H54 (cell line): ENCODE measurements around the gene ROR2.
"Not testable (repeated sequence)": the region's sequence is repeated elsewhere in the genome, so short reads cannot be mapped to it uniquely, and the experiment has no call there.

ENCODE experiments used
- DNase-seq: peaks from one replicate; pipeline ENCODE4 v3.0.0; 2011; ENCODE audit warnings: low spot score, mixed read lengths; ENCODE audit not compliant: insufficient read length
- FAIRE-seq: peaks from 3 replicates; lab custom pipeline; 2011; peaks lifted over from hg19 to GRCh38; lab: Jason Lieb, UNC
- POLR2A ChIP-seq: IDR thresholded peaks from 2 replicates; pipeline ENCODE4 v1.6.1; 2011; ENCODE audit warnings: low read depth, mild to moderate bottlenecking, low read length

The ROR2 gene

GRCh38 chr9:91795598-91796241 is 154.3 kb downstream of the ROR2 start:
- no peak for FAIRE-seq
- TF ChIP-seq POLR2A, result no peak
- no peak for DNase-seq

GRCh38 chr9:91793371-91793770 is 156.7 kb downstream of the ROR2 start:
- not testable (repeated sequence) for FAIRE-seq, DNase-seq

GRCh38 chr9:91790917-91791316 is 159.1 kb downstream of the ROR2 start:
- FAIRE-seq, result no peak
- DNase-seq, result no peak

GRCh38 chr9:91789941-91790340 is 160.1 kb downstream of the ROR2 start:
- DNase-seq (no peak), FAIRE-seq (no peak)
- no peak for TF ChIP-seq POLR2A

More at GRCh38 chr9:91790917-91791316, 159.1 kb downstream of the ROR2 start:
- TF ChIP-seq POLR2A, result no peak

GRCh38 chr9:91787931-91788330 is 162.1 kb downstream of the ROR2 start:
- no peak for TF ChIP-seq POLR2A
- no peak for DNase-seq
- FAIRE-seq, result no peak

- no peak for TF ChIP-seq POLR2A
- no peak for DNase-seq
- FAIRE-seq, result no peak
Observed at GRCh38 chr9:91786132-91786896, 163.7 kb downstream of the ROR2 start.

- DNase-seq (no peak), FAIRE-seq (no peak)
Observed at GRCh38 chr9:91785447-91785842, 164.6 kb downstream of the ROR2 start.

GRCh38 chr9:91784673-91785446 is 165.2 kb downstream of the ROR2 start:
- no peak for DNase-seq
- no peak for TF ChIP-seq POLR2A
- FAIRE-seq, result no peak

More at GRCh38 chr9:91785447-91785842, 164.6 kb downstream of the ROR2 start:
- TF ChIP-seq POLR2A, result no peak

GRCh38 chr9:91783876-91784672 is 166.0 kb downstream of the ROR2 start:
- FAIRE-seq, result no peak
- TF ChIP-seq POLR2A, result no peak

GRCh38 chr9:91783411-91783810 is 166.6 kb downstream of the ROR2 start:
- no peak for FAIRE-seq
- no peak for DNase-seq
- TF ChIP-seq POLR2A, result no peak

More at GRCh38 chr9:91783876-91784672, 166.0 kb downstream of the ROR2 start:
- no peak for DNase-seq

GRCh38 chr9:91782708-91783214 is 167.3 kb downstream of the ROR2 start:
- FAIRE-seq (no peak), DNase-seq (no peak)
- no peak for TF ChIP-seq POLR2A

GRCh38 chr9:91781906-91782305 is 168.1 kb downstream of the ROR2 start:
- FAIRE-seq, result no peak
- TF ChIP-seq POLR2A, result no peak

GRCh38 chr9:91781116-91781515 is 168.9 kb downstream of the ROR2 start:
- no peak for FAIRE-seq
- DNase-seq, result no peak

More at GRCh38 chr9:91781906-91782305, 168.1 kb downstream of the ROR2 start:
- no peak for DNase-seq

More at GRCh38 chr9:91781116-91781515, 168.9 kb downstream of the ROR2 start:
- no peak for TF ChIP-seq POLR2A
